Parathyroid adenoma (tissue), 2 donors: Measurements from ENCODE around the gene RABL6.
"Not testable (repeated sequence)": the region's sequence is repeated elsewhere in the genome, so short reads cannot be mapped to it uniquely, and the experiment has no call there.

ENCODE experiments used
- H2AFZ ChIP-seq: fragments of 300-600 bp; sonication (generic); one replicate; pipeline ENCODE4 v1.7.0; 2017; ENCODE audit warnings: antibody characterized with exemption, mild to moderate bottlenecking
- H3K27ac ChIP-seq: fragments of 300-600 bp; sonication (generic); one replicate; pipeline ENCODE4 v1.7.0; 2017
- H3K27me3 ChIP-seq: fragments of 300-600 bp; sonication (generic); one replicate; pipeline ENCODE4 v1.7.0; 2017; ENCODE audit warnings: low read length; ENCODE audit not compliant: control insufficient read depth, insufficient read depth
- H3K36me3 ChIP-seq: fragments of 300-600 bp; sonication (generic); one replicate; pipeline ENCODE4 v1.7.0; 2017; ENCODE audit warnings: low read length; ENCODE audit not compliant: control insufficient read depth, insufficient read depth
- H3K4me1 ChIP-seq: fragments of 300-600 bp; sonication (generic); one replicate; pipeline ENCODE4 v1.7.0; 2017; ENCODE audit warnings: control low read depth
- H3K4me2 ChIP-seq: fragments of 300-600 bp; sonication (generic); one replicate; pipeline ENCODE4 v1.7.0; 2017; ENCODE audit warnings: low read length
- H3K4me3 ChIP-seq: fragments of 300-600 bp; sonication (generic); one replicate; pipeline ENCODE4 v1.7.0; 2017; ENCODE audit warnings: low read depth, low read length
- H3K79me2 ChIP-seq: fragments of 300-600 bp; sonication (generic); one replicate; pipeline ENCODE4 v1.7.0; 2017; ENCODE audit warnings: control low read depth
- H3K9ac ChIP-seq: fragments of 300-600 bp; sonication (generic); one replicate; pipeline ENCODE4 v1.7.0; 2017; ENCODE audit warnings: mild to moderate bottlenecking
- H3K9me3 ChIP-seq: fragments of 300-600 bp; sonication (generic); one replicate; pipeline ENCODE4 v1.7.0; 2017; ENCODE audit warnings: low read length; ENCODE audit not compliant: control insufficient read depth
- TF ChIP-seq, protein P1 (sequence below): fragments of 300-600 bp; sonication (generic); IDR thresholded peaks from one replicate; pipeline ENCODE4 v1.7.0; 2017; ENCODE audit warnings: antibody characterized with exemption, mild to moderate bottlenecking
- donor health status: primary hyperparathyroidism.

RABL6 gene

GRCh38 chr9:136784249-136784996, 23.3 kb upstream of the RABL6 start:
- no peak overlapping the region for H3K27ac ChIP-seq
- no peaks in the 10 kb centered on the region for H3K36me3 ChIP-seq
- H3K27me3 ChIP-seq = no peaks in the 10 kb centered on the region
- H3K4me2 ChIP-seq = no peak overlapping the region
- no peaks in the 10 kb centered on the region for H3K9me3 ChIP-seq
- H2AFZ ChIP-seq = no peak overlapping the region
- TF ChIP-seq, protein P1, sequence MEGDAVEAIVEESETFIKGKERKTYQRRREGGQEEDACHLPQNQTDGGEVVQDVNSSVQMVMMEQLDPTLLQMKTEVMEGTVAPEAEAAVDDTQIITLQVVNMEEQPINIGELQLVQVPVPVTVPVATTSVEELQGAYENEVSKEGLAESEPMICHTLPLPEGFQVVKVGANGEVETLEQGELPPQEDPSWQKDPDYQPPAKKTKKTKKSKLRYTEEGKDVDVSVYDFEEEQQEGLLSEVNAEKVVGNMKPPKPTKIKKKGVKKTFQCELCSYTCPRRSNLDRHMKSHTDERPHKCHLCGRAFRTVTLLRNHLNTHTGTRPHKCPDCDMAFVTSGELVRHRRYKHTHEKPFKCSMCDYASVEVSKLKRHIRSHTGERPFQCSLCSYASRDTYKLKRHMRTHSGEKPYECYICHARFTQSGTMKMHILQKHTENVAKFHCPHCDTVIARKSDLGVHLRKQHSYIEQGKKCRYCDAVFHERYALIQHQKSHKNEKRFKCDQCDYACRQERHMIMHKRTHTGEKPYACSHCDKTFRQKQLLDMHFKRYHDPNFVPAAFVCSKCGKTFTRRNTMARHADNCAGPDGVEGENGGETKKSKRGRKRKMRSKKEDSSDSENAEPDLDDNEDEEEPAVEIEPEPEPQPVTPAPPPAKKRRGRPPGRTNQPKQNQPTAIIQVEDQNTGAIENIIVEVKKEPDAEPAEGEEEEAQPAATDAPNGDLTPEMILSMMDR = peak; percentile 51
- H3K9ac ChIP-seq = no peak overlapping the region
- H3K4me1 ChIP-seq = no peaks in the 10 kb centered on the region
- no peaks in the 10 kb centered on the region for H3K79me2 ChIP-seq
- no peak overlapping the region for H3K4me3 ChIP-seq

DNA sequence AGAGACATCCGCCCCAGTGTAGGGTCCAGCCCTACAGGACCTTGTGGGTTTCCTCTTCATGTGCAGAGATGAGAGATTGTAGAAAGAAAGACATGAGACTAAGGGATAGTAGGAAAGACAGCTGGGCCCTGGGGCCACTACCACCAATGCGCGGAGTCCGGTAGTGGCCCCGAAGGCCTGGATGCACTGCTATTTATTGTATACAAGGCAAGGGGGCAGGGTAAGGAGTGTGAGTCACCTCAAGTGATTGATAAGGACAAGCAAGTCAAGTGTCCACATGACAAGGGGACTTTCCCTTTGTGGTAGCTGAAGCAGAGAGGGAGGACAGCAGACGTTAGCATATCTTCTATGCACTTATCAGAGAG, 22.8 kb upstream of the RABL6 start:
- Histone ChIP-seq H3K79me2 (no peaks in the 10 kb centered on the region), H3K4me2 (no peak overlapping the region), H3K4me3 (no peak overlapping the region), H3K4me1 (peaks cover under 1% of the 10 kb centered on the region), H3K36me3 (no peaks in the 10 kb centered on the region), H3K9me3 (no peaks in the 10 kb centered on the region), H2AFZ (no peak overlapping the region), H3K27me3 (no peaks in the 10 kb centered on the region), H3K9ac (no peak overlapping the region), H3K27ac (no peak overlapping the region)
- TF ChIP-seq, protein P1 = no peak

- not testable (repeated sequence) for H3K4me3 ChIP-seq, H3K27me3 ChIP-seq, H3K79me2 ChIP-seq, H2AFZ ChIP-seq, H3K9ac ChIP-seq, H3K9me3 ChIP-seq, H3K36me3 ChIP-seq, H3K4me1 ChIP-seq, H3K4me2 ChIP-seq, H3K27ac ChIP-seq
Observed at GRCh38 chr9:136785565-136786355, 22.0 kb upstream of the RABL6 start.

- Histone ChIP-seq H3K4me2 (no peak overlapping the region), H3K9ac (no peak overlapping the region), H3K79me2 (no peaks in the 10 kb centered on the region), H2AFZ (no peak overlapping the region), H3K4me1 (peaks cover 4% of the 10 kb centered on the region), H3K36me3 (no peaks in the 10 kb centered on the region), H3K27me3 (no peaks in the 10 kb centered on the region), H3K4me3 (no peak overlapping the region), H3K9me3 (no peaks in the 10 kb centered on the region), H3K27ac (no peak overlapping the region)
- TF ChIP-seq, protein P1 = no peak
Observed at GRCh38 chr9:136786451-136786850, 21.3 kb upstream of the RABL6 start.

DNA sequence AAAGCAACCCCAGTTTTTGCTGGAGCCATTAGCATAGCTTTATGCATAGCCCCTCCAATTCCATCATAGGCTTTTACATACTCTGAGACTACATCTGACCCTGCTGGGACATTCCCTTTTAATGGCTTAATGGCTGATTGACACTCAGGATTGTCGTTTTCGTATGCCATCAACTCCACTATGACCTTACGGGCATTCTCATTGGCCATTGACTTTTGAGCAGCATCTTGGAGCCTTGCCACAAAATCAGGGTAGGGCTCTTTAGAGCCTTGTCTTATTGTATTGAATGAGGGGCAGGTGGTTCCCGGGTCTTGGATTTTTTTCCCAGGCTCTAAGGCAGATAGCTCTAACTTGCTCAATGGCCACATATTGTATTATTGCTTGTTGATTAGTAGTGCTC, 20.8 kb upstream of the RABL6 start:
- not testable (repeated sequence) for H3K27me3 ChIP-seq, H3K36me3 ChIP-seq, H3K9ac ChIP-seq, H3K4me2 ChIP-seq, H2AFZ ChIP-seq, H3K27ac ChIP-seq, H3K4me1 ChIP-seq, H3K9me3 ChIP-seq, H3K4me3 ChIP-seq, H3K79me2 ChIP-seq
